Peyer's patch (tissue), 4 donors: ENCODE data around the gene ARHGAP40. TPM values are rescaled to one million over a fixed set of nuclear protein-coding genes. Genes with fewer than 3 reads are reported as not detected.

Experiments
- DNase-seq, 3 donors: peaks; one replicate each; pipeline ENCODE4 v3.0.0-alpha.2; 2017 to 2019
- H3K27ac ChIP-seq, 4 donors: fragments of 200-600 bp; sonication (generic); one replicate each; pipeline ENCODE4 v1.5.1; 2016 to 2019
- H3K27me3 ChIP-seq, 2 donors: fragments of 200-600 bp; sonication (generic); one replicate each; pipeline ENCODE4 v1.5.1; 2019
- H3K36me3 ChIP-seq, 3 donors: fragments of 200-600 bp; sonication (generic); one replicate each; pipeline ENCODE4 v1.5.1; 2016 to 2019
- H3K4me1 ChIP-seq, 4 donors: fragments of 200-600 bp; sonication (generic); one replicate each; pipeline ENCODE4 v1.5.1; 2016 to 2019
- H3K4me3 ChIP-seq, 4 donors: fragments of 200-600 bp; sonication (generic); 1 replicate in 3 of 4; 2 replicates in 1 of 4; pipeline ENCODE4 v1.5.1; 2016 to 2019; ENCODE audit warnings: mild to moderate bottlenecking in 1 of 4
- H3K9me3 ChIP-seq, 4 donors: fragments of 200-600 bp; sonication (generic); one replicate each; pipeline ENCODE4 v1.5.1; 2016 to 2019; ENCODE audit warnings: mild to moderate bottlenecking in 1 of 4
- CTCF ChIP-seq, 6 experiments: fragments of 450-650 bp in 4 of 6; fragments of 200-600 bp in 2 of 6; sonication (generic) in 1 of 6; IDR thresholded peaks; one replicate each; pipeline ENCODE4 v1.5.1; 2017 to 2019; ENCODE audit warnings: antibody characterized with exemption in 6 of 6, mild to moderate bottlenecking in 3 of 6, moderate library complexity in 1 of 6
- POLR2A ChIP-seq, 2 donors: fragments of 450-650 bp; IDR thresholded peaks; one replicate each; pipeline ENCODE4 v1.5.1; 2017; ENCODE audit warnings: antibody characterized with exemption in 2 of 2, mild to moderate bottlenecking in 2 of 2, moderate library complexity in 2 of 2
- total RNA-seq, 4 donors: library from RNA; depleted of rRNA; stranded (reverse); fragments of >200 nt; gene quantifications; one replicate each; pipeline ENCODE4 v1.1.0, GENCODE V29; 2016

The ARHGAP40 gene
- total RNA-seq, 4 donors from 2014 or later = not detected

GRCh38 chr20:38583306-38583705, 18.3 kb upstream of the ARHGAP40 start:
- Histone ChIP-seq H3K4me1 (no peaks in the 10 kb centered on the region), H3K36me3 (no peaks in the 10 kb centered on the region), H3K27me3 (no peaks in the 10 kb centered on the region), H3K9me3 (no peaks in the 10 kb centered on the region), H3K4me3 (no peak overlapping the region), H3K27ac (no peak overlapping the region)
- TF ChIP-seq POLR2A (IDR thresholded peaks at IDR 0.05) (no peak), CTCF (IDR thresholded peaks at IDR 0.05) (no peak)
- DNase-seq = no peak

- Histone ChIP-seq H3K9me3 (no peaks in the 10 kb centered on the region), H3K4me1 (no peaks in the 10 kb centered on the region), H3K27ac (no peak overlapping the region), H3K36me3 (no peaks in the 10 kb centered on the region), H3K27me3 (no peaks in the 10 kb centered on the region), H3K4me3 (no peak overlapping the region)
- no peak for TF ChIP-seq CTCF (IDR thresholded peaks at IDR 0.05)
- no peak for TF ChIP-seq POLR2A (IDR thresholded peaks at IDR 0.05)
- no peak for DNase-seq
Observed at GRCh38 chr20:38584099-38584763, 17.4 kb upstream of the ARHGAP40 start.

GRCh38 chr20:38585404-38586180, 16.0 kb upstream of the ARHGAP40 start:
- H3K4me1 ChIP-seq = no peaks in the 10 kb centered on the region
- H3K36me3 ChIP-seq = no peaks in the 10 kb centered on the region
- TF ChIP-seq POLR2A (IDR thresholded peaks at IDR 0.05) (no peak), CTCF (IDR thresholded peaks at IDR 0.05) (no peak)
- H3K4me3 ChIP-seq = no peak overlapping the region
- DNase-seq = no peak
- H3K9me3 ChIP-seq = no peaks in the 10 kb centered on the region
- H3K27ac ChIP-seq = no peak overlapping the region
- H3K27me3 ChIP-seq = no peaks in the 10 kb centered on the region

- no peak for DNase-seq
- H3K36me3 ChIP-seq = no peaks in the 10 kb centered on the region
- no peaks in the 10 kb centered on the region for H3K27me3 ChIP-seq
- no peaks in the 10 kb centered on the region for H3K9me3 ChIP-seq
- TF ChIP-seq POLR2A (IDR thresholded peaks at IDR 0.05) = no peak
- TF ChIP-seq CTCF (IDR thresholded peaks at IDR 0.05) = no peak
- H3K27ac ChIP-seq = no peak overlapping the region
- H3K4me3 ChIP-seq = no peak overlapping the region
- H3K4me1 ChIP-seq = no peaks in the 10 kb centered on the region
Observed at GRCh38 chr20:38586181-38586525, 15.5 kb upstream of the ARHGAP40 start.

- TF ChIP-seq CTCF (IDR thresholded peaks at IDR 0.05) (no peak), POLR2A (IDR thresholded peaks at IDR 0.05) (no peak)
- Histone ChIP-seq H3K4me1 (no peaks in the 10 kb centered on the region), H3K27ac (no peak overlapping the region), H3K9me3 (no peaks in the 10 kb centered on the region), H3K4me3 (no peak overlapping the region), H3K36me3 (no peaks in the 10 kb centered on the region), H3K27me3 (no peaks in the 10 kb centered on the region)
- no peak for DNase-seq
Observed at GRCh38 chr20:38588303-38588702, 13.3 kb upstream of the ARHGAP40 start.
